Measurements from ENCODE around the gene SEZ6. TPM values are rescaled to one million over a fixed set of nuclear protein-coding genes. Genes with fewer than 3 reads are reported as not detected.

Gene SEZ6
- total RNA-seq, 1 experiment from 2014 or later = 2.6 TPM

- H3K9me3 ChIP-seq (ENCODE audit: low read depth, low read length, poor library complexity, severe bottlenecking) = peaks cover 9% of the 10 kb centered on the region
- H3K27ac ChIP-seq (ENCODE audit: low read depth, low read length, poor library complexity, severe bottlenecking) = no peak overlapping the region
- BruUV-seq (replicated peaks) = no TSS peak
- ChIA-PET POLR2A (ENCODE audit: low non-redundant PET) (no interaction called here), CTCF (no interaction called here)
- intact Hi-C loops (cut with micrococcal nuclease; ENCODE audit: unreplicated experiment) = no loop called here
- H3K27me3 ChIP-seq (replicated peaks; ENCODE audit: insufficient read depth, low read depth, low read length, poor library complexity) = no peaks in the 10 kb centered on the region
- H3K36me3 ChIP-seq (ENCODE audit: insufficient read depth, low read length, poor library complexity, severe bottlenecking) = no peaks in the 10 kb centered on the region
- peaks cover 50% of the 10 kb centered on the region for H3K4me1 ChIP-seq (ENCODE audit: insufficient read depth, low read length, poor library complexity, severe bottlenecking)
- H3K4me3 ChIP-seq (ENCODE audit: low read depth, low read length, poor library complexity, severe bottlenecking) = no peak overlapping the region
- no peak for DNase-seq (ENCODE audit: low spot score)
- TF ChIP-seq EZH2 (IDR thresholded peaks at IDR 0.05; ENCODE audit: borderline replicate concordance, low read depth, low read length, poor library complexity, severe bottlenecking) = no peak
- TF ChIP-seq CTCF (conservative IDR thresholded peaks at IDR 0.05; ENCODE audit: low read depth, low read length) = no peak
Measured at GRCh38 chr17:29036584-29036983, 30.8 kb upstream of the SEZ6 start.

- no peaks in the 10 kb centered on the region for H3K27me3 ChIP-seq (replicated peaks; ENCODE audit: insufficient read depth, low read depth, low read length, poor library complexity)
- no peak for DNase-seq (ENCODE audit: low spot score)
- intact Hi-C loops (cut with micrococcal nuclease; ENCODE audit: unreplicated experiment) = no loop called here
- H3K9me3 ChIP-seq (ENCODE audit: low read depth, low read length, poor library complexity, severe bottlenecking) = peaks cover 9% of the 10 kb centered on the region
- ChIA-PET CTCF (no interaction called here), POLR2A (ENCODE audit: low non-redundant PET) (no interaction called here)
- TF ChIP-seq CTCF (conservative IDR thresholded peaks at IDR 0.05; ENCODE audit: low read depth, low read length) (no peak), EZH2 (IDR thresholded peaks at IDR 0.05; ENCODE audit: borderline replicate concordance, low read depth, low read length, poor library complexity, severe bottlenecking) (no peak)
- H3K36me3 ChIP-seq (ENCODE audit: insufficient read depth, low read length, poor library complexity, severe bottlenecking) = no peaks in the 10 kb centered on the region
- peaks cover 38% of the 10 kb centered on the region for H3K4me1 ChIP-seq (ENCODE audit: insufficient read depth, low read length, poor library complexity, severe bottlenecking)
- H3K27ac ChIP-seq (ENCODE audit: low read depth, low read length, poor library complexity, severe bottlenecking) = no peak overlapping the region
- H3K4me3 ChIP-seq (ENCODE audit: low read depth, low read length, poor library complexity, severe bottlenecking) = no peak overlapping the region
- BruUV-seq (replicated peaks) = no TSS peak
Measured at GRCh38 chr17:29034510-29034909, 28.7 kb upstream of the SEZ6 start.

GRCh38 chr17:29032857-29033197 is 27.0 kb upstream of the SEZ6 start:
- peak overlapping the region; percentile 37 for H3K27ac ChIP-seq (ENCODE audit: low read depth, low read length, poor library complexity, severe bottlenecking)
- no peaks in the 10 kb centered on the region for H3K36me3 ChIP-seq (ENCODE audit: insufficient read depth, low read length, poor library complexity, severe bottlenecking)
- DNase-seq (ENCODE audit: low spot score) = peak; percentile 69
- ChIA-PET CTCF (interaction anchor here (0.8 kb wide), 1 partner anchor 67 kb away, joined by 3 read pairs; no protein-coding TSS in a partner anchor), POLR2A (ENCODE audit: low non-redundant PET) (interaction anchor here (0.6 kb wide), 1 partner anchor 456 kb away, joined by 3 read pairs; the partner anchor contains the start of gene ALDOC)
- TF ChIP-seq CTCF (conservative IDR thresholded peaks at IDR 0.05; ENCODE audit: low read depth, low read length) (no peak), EZH2 (IDR thresholded peaks at IDR 0.05; ENCODE audit: borderline replicate concordance, low read depth, low read length, poor library complexity, severe bottlenecking) (no peak)
- H3K9me3 ChIP-seq (ENCODE audit: low read depth, low read length, poor library complexity, severe bottlenecking) = peaks cover 9% of the 10 kb centered on the region
- BruUV-seq (replicated peaks) = no TSS peak
- peaks cover 32% of the 10 kb centered on the region for H3K4me1 ChIP-seq (ENCODE audit: insufficient read depth, low read length, poor library complexity, severe bottlenecking)
- intact Hi-C loops (cut with micrococcal nuclease; ENCODE audit: unreplicated experiment) = no loop called here
- H3K27me3 ChIP-seq (replicated peaks; ENCODE audit: insufficient read depth, low read depth, low read length, poor library complexity) = no peaks in the 10 kb centered on the region
- no peak overlapping the region for H3K4me3 ChIP-seq (ENCODE audit: low read depth, low read length, poor library complexity, severe bottlenecking)
